Uterus (tissue), 2 donors: ENCODE measurements around the gene PLCB2.

ENCODE experiments used
- CTCF ChIP-seq, 4 experiments: fragments of 200-600 bp in 2 of 4; fragments of 450-650 bp in 2 of 4; sonication (generic) in 2 of 4; IDR thresholded peaks; one replicate each; pipeline ENCODE4 v1.5.1; 2016 to 2019; ENCODE audit warnings: antibody characterized with exemption in 4 of 4, mild to moderate bottlenecking in 2 of 4, moderate library complexity in 1 of 4
- POLR2A ChIP-seq, 2 donors: fragments of 450-650 bp; IDR thresholded peaks; one replicate each; pipeline ENCODE4 v1.6.1; 2016; ENCODE audit warnings: antibody characterized with exemption in 2 of 2, mild to moderate bottlenecking in 1 of 2, moderate library complexity in 1 of 2

DNA sequence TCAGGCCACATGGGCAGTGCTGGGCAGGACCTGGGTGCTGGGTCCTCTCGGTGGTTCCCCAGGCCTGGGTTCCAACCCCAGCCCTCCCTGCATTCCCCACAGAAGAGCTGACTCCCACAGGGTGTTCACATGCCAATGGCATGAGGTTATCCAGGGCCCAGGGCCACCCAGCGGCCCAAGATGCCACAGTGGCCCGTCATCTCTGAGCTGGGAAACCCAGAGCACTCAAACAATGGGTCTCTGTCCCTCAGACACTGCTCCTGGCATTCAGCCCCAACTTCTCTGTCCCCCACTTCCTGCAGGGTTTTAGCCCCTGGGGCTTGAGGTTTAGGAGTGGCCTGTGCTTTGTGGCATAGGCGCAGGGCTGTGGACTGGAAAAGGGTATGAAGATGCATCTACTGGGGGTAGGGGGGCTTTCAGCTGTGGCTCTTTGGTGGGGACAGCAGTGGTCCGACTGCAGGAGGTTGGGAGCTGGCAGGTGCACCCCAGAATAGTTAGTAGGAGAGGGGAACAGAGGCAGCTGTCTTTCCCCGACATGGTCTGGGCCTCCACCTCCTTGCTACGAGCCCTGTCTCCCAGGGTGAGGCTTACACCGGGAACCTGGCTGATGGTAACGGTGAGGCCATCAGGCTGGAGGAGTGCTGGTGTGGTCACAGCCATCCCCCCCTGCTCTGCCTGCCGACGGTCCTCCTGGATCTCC is 31.3 kb upstream of the PLCB2 start:
- TF ChIP-seq CTCF (IDR thresholded peaks at IDR 0.05) (no peak), POLR2A (IDR thresholded peaks at IDR 0.05) (no peak)
